Measurements from ENCODE around the gene FHOD3.

FHOD3 gene

GRCh38 chr18:36638224-36638623, 340.7 kb downstream of the FHOD3 start:
- no peak for FAIRE-seq

DNA sequence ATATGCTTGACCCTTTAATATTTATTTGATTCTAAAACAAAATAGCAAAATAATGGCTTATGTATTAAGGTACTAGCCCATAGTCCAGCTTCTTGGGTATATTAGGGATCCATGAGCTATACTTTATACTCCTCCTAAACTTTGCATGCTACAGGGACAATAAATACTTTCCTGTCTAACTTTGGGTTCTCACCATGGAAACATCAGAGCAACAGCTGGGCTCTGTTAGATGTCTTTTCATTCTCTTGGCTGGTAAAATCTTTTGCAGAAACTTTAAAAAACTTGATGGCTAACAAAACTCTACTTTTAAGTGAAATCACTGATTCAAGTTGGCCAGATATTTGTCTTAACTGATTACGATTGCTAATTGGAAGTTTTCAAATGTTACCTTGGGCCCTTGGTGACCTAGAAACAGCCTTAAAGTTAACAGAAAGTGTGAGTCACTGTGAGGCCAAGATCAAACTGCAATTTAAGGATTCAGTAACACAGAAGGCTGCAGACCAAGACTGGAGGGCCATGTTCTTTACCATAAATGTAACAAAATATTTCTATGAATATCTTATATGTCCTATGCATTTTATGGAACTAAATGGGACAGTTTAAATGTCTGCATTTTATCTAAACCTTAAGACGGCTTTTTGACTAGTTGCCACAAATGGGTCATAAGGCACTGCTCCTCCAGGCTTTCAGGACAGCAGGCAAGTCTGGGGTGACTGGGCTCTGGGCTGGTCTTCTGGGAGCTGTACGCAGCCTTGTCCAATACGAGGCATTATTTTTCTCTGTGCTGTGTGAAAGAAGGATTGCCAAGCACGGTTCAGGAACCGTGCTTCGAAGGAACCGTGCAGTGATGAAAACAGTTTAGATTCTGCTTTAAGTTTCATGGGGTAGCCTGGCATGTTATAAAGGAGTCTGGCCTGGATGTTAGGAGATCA, 342.8 kb downstream of the FHOD3 start:
- FAIRE-seq = no peak

DNA sequence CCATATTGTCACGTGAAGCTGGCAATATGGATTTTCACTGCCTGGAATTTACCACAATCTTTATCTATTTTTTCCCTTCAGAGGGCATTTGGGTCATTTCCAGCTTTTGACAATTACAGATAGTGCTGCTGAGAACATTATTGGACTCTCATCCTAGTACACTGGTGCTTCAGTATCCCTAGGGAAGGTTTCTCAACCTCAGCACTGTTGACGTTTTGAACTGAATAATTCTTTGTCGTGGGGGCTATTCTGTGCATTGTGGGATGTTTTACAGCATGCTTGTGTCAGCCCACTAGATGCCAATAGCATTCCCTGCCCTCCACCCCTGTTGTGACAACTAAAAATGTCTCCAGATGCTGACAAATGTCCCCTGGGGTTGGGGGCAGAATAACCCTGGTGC, 345.5 kb downstream of the FHOD3 start:
- no peak for FAIRE-seq

- FAIRE-seq = no peak
These were observed 351.3 kb downstream of the FHOD3 start for GRCh38 chr18:36648803-36649202.

DNA sequence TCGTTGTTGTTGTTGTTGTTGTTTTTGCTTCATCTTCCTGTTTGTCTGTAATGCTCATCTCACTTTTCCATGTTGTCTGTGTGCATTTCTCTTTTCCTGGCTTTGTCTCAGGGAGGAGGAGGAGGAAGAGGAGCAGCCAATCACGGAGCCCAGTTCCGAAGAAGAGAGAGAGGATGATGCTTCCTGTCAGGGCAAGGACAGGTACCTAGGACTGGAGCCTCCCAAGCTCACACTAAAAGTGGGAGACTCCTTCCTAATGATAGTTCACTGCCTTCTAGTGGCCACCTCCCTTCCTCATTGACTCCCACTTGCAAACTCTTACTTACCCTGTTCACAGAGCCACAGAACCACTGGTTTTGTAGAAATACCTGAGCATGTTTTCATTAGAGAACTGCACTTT, 351.7 kb downstream of the FHOD3 start:
- FAIRE-seq = no peak

- FAIRE-seq = no peak
These were observed 352.8 kb downstream of the FHOD3 start for GRCh38 chr18:36650266-36650665.

- no peak for FAIRE-seq
These were observed 353.4 kb downstream of the FHOD3 start for GRCh38 chr18:36650906-36651305.

GRCh38 chr18:36652503-36652902, 355.0 kb downstream of the FHOD3 start:
- FAIRE-seq = no peak

DNA sequence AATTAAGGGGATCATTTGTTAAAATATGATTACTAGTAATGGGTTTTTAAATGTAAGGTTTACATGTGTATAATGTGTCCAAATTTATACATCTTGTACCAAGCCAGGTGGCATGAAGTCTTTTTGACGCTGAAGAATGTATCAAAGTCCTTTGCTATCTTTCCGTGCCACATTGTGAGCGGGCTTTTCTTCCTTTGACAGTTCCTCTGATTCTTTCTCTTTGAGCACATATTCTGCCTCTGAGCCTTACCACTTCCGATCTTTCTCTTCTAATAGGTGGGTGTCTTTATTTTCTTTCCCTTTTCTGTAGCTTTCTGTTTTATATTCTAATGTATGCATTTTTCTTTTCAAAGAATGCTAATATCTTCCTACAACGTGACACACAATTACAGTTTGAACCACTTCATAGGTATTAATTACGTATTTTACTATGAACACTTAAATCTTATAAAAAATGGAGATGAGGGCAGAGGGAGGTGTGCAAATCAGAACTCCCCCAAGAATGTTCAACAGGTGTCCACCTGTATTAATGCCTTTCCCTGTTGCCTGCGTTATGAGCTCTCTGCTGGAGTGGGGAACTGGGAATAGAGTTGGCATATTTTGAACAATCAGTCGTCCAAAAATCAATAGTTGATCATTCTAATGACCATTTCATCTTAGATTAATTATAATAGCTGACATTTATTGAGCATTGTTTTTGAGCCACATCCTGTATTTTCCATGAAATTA, 355.8 kb downstream of the FHOD3 start:
- FAIRE-seq = no peak

- FAIRE-seq = no peak
These were observed 356.4 kb downstream of the FHOD3 start for GRCh38 chr18:36653870-36654269.

DNA sequence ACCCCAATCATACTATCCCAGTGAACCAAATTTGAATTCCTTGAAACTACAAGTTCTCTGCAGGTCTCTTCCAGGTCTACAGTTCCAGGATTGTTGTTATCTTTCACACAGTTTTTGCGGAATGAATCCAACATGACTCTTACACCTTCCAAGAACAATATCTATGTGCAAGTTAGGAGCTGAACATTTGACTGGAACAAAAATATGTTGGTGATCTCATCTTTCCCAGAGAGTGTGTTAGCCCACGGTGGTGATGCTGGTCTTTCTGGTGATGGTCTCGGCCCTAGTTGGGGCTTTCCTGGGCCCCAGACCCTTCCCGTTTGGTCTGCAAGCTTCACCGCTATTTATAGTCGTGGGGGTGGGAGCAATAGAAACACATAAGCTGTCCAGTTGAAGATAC, 357.6 kb downstream of the FHOD3 start:
- FAIRE-seq = no peak

DNA sequence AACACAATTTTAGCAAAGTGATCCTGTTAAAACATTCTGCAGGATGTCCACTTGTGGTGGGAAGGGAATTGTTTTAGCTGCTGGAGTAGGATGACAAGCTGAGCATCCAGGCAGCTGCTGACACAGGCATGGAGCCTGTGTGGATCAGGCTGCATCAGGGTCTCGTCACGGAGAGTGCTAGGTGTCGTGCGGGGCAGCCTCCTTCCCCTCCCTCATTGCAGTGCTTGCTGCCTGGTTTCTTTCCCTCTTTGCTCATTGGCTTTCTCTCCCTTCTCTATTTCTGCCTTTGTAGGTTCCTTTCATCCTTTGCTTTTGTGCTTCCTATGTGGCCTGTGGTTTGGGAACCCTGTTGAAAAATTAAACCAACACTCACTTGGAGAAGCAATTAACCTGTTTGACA, 358.4 kb downstream of the FHOD3 start:
- FAIRE-seq = no peak

DNA sequence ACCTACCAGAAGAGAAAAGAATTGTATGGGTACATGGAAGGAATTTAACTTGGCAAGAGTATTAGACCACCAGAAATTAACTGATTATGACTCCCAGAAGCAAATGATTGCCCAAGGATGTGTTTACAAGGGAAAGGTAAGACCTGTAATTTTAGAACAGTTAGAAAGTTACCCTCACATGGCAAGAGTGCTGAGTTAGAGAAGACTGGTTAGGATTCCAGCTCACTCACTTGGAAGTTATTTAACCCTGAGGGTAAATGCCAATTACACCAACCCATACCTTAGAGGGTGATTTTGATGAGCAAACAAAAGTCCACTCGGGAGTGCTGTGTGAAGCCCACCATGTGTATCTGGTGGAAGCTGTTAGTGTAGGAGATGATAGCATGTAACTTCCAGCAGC, 361.1 kb downstream of the FHOD3 start:
- no peak for FAIRE-seq

GRCh38 chr18:36660311-36660710, 362.8 kb downstream of the FHOD3 start:
- FAIRE-seq = no peak

DNA sequence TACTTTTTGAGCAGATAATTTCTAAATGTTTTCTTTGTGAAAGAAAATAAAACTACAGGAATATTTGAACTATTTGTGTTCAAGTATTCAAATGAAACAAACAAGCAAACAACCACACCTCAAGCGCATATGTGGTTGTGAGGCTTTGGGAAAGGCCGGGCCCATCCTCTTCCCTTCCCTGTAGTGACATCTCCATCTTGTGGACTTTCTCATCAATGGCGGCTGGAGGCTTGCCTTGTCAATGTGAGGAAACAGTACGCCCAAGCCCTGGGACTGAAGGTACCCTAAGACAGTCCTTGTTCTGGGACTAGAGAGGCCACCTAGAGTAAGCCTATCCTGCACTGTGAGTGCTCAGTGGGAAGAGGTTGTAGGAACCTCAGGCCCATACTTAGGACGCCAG, 364.5 kb downstream of the FHOD3 start:
- no peak for FAIRE-seq

DNA sequence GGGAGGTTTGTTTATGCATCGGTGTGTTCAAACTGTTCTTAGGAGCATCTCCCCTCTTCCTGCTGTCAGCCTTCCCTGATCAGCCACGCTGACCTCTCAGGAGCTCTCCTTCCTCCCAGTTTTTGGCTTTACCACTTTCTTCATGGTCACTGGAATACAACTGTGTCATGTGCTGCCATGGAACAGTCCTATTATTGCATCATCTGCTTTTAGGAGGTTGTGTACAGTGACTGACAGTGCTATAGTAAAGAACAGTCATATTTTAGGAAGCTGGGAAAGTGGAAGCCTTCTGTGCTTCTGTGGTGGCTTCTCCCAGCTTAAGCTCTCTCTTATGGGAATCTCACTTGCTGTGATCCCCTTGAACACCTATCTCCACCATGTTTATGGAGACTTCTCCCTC, 365.8 kb downstream of the FHOD3 start:
- no peak for FAIRE-seq

DNA sequence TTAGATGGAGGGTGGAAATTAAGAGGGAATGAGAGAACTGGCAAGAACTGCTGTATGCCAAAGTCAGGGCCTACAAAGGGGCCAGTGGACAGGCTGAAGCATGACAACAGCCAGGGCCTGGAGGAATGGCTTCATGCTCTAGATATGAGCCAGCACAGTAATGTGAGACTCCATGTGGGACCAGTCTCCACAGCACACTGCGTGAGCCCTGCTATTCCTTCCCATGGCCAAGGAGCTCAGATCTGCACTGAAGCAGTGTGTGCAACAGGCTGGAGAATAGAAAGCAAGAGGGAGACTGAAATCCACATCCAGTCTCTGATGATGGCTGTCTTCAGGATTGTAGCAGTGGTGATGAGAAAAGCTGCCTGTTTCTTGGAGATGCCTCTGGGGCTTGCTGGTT, 368.4 kb downstream of the FHOD3 start:
- FAIRE-seq = no peak

GRCh38 chr18:36667811-36668210, 370.3 kb downstream of the FHOD3 start:
- no peak for FAIRE-seq

DNA sequence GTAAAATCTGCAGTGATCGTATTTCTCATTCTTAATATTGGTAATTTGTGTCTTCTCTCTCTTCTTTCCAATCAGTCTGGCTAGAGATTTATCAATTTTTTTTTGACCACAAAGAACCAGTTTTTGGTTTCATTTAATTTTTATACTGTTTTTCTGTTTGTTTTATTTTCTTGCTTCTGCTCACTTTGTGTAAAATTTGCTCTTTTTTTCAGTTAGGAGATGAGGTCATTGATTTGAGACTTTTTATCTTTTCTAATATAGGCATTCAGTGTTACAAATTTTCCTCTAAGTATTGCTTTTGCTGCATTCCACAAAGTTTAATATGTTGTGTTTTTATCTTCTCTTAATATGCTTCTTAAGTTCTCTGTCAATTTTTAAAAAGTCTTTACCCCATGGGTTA, 370.8 kb downstream of the FHOD3 start:
- FAIRE-seq = no peak

DNA sequence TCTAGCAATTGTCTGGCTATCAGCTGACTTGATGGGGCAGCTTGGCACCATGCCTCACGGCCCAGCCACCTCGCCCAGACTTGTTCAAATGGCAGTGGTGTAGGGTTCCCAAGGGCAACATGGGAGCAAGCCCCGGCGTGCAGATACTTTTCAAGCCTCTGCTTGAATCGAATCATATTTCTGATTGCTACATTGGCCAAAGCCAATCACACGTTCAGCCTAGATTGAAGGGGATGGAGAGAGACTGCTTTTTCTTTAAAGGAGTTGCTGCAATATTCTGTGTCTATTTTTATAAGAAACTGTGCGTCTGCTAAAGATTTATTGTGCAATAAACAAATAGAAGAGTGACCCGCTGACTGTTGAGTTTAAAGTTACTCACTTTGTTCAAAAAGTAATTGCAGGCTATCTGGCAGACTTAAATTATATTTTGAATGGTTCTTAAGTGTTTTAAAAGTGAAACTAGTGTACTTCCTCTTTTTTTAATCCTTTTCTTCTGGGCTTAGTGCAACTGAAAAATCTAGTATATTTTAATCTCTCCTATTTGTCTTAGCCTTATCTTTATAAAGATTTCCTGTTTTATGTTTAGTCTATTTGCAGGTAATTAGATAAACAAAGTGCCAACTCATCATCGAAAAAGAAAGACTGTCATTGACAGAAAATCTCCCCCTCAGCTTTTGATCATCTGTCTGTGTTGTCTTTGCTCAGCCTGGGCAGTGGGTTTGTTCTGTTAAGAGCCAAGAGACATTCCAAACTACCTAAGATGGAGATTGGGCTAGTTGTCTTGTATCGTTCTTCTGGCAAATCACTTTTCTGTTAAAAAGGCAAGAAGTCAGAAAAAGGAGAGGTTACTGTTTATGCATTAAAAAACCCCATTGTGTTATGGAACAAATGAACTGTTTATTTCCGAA, 375.2 kb downstream of the FHOD3 start:
- FAIRE-seq = no peak

GRCh38 chr18:36673452-36673851, 375.9 kb downstream of the FHOD3 start:
- FAIRE-seq = no peak

- FAIRE-seq = no peak
These were observed 377.6 kb downstream of the FHOD3 start for GRCh38 chr18:36675076-36675475.

DNA sequence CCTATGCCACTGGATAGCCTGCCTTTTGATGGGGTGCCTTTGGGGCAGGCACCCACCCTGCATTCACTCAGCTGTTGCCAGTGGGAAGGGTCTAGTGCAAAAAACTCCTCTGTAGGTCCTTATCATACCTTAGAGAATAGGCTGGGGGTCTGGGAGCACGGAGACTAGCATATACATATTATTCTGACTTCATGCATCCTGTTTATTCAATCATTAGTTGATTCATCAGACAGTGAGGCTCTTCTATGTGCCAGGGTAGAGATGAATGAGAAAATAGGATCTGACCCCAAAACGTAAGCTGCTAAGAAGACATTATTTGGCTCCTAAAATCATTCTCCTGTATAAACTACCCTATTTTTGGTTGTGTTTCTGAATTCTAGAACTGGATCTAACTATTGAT, 378.0 kb downstream of the FHOD3 start:
- FAIRE-seq = no peak
